Rectal smooth muscle tissue (tissue), 1 donor: Measurements from ENCODE around the gene CALM3.

Source experiments
- H3K27ac ChIP-seq: one replicate; pipeline ENCODE4 v1.7.0; 2013; ENCODE audit warnings: low read depth, low read length, inconsistent platforms
- H3K27me3 ChIP-seq: one replicate; pipeline ENCODE4 v1.7.0; 2013; ENCODE audit warnings: low read length; ENCODE audit not compliant: control insufficient read depth, insufficient read depth
- H3K36me3 ChIP-seq: one replicate; pipeline ENCODE4 v1.7.0; 2013; ENCODE audit warnings: low read length; ENCODE audit not compliant: control insufficient read depth, insufficient read depth
- H3K4me1 ChIP-seq: one replicate; pipeline ENCODE4 v1.7.0; 2013; ENCODE audit warnings: low read length; ENCODE audit not compliant: control insufficient read depth, insufficient read depth
- H3K4me3 ChIP-seq: one replicate; pipeline ENCODE4 v1.7.0; 2013; ENCODE audit warnings: low read length
- H3K9ac ChIP-seq: one replicate; pipeline ENCODE4 v1.7.0; 2013; ENCODE audit warnings: low read length

CALM3 gene

DNA sequence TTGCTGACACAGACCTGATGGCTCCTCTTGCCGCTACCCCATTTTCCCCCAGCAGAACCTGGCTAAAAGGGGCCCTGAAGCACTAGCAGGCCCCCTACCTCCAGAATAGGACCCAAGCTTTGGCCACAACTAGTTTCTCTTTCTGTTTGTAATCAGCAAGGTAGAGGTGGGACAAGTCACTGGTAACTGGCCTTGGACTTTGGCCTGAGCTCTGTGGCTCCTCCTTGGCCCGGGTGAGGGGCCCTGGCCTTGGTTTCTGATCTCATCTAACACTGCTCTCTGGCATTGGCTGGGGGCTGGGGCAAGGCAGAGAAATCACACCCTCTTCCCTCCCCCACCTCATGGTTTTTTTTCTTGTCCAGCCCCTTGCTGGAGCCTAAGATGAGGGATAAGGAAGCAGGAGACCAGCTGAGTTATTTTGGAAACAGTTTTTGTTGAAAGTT, 2.1 kb downstream of the CALM3 start:
- Histone ChIP-seq H3K4me1 (peaks cover 25% of the 10 kb centered on the region), H3K27me3 (no peaks in the 10 kb centered on the region), H3K4me3 (peak overlapping the region; percentile 99)

DNA sequence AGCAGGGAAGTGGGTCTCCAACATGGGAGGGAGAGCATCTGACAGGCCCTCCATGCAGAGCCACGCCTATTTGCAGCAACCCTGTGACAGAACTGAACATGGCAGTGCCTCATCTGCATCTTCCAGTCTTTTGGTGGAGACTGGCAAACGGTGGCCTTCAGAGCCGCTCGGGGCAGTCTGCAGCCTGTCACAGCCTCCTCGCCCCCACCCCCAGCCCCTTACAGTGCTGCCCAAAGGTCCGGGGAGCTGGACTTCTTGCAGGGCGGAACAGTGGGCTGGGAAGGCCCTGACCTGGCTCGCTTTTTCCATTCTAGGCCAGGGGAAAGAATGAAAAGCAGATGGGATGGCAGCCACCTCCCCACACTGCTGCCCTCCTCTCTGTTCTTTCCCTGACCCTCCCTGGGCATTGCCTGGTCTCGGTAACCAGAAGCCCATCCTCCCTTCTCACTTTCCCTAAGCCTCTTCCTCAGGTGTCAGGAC, 2.7 kb downstream of the CALM3 start:
- Histone ChIP-seq H3K27ac (peak overlapping the region; percentile 58), H3K27me3 (no peaks in the 10 kb centered on the region), H3K36me3 (peaks cover 29% of the 10 kb centered on the region), H3K9ac (peak overlapping the region; percentile 14), H3K4me1 (peaks cover 25% of the 10 kb centered on the region), H3K4me3 (peak overlapping the region; percentile 24)

More for the DNA sequence above, 2.1 kb downstream of the CALM3 start:
- H3K9ac ChIP-seq = peak overlapping the region; percentile 75
- H3K27ac ChIP-seq = peak overlapping the region; percentile 58
- peaks cover 24% of the 10 kb centered on the region for H3K36me3 ChIP-seq

DNA sequence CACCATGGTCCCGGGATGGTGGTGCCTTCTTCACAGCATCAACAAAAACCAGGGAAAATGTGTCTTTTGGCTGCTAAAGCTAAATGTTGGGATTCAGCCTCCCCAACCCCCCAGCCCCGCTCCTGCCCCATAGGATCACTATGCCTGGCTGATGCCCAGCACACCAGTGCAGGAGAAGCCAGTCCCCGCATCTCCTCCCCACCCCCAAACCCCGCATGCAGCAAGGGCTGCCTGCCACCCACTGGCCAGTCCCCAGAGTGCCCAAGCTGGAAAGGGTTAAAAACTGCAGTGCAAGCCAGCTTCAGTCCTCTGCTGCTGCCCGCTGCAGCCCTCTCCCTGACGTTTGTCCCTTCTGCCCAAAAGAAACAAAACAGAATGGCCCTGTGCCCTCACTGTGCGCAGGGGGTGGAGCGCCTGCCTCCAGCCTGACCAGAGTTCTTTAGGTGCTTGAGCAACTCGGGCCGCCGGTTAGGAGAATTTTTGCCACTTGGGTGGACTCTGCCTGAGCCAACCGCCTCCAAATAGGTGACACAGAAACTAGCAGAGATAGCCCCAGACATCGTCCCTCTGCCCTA, 3.7 kb downstream of the CALM3 start:
- Histone ChIP-seq H3K4me1 (peaks cover 25% of the 10 kb centered on the region), H3K27ac (no peak overlapping the region), H3K4me3 (no peak overlapping the region)

DNA sequence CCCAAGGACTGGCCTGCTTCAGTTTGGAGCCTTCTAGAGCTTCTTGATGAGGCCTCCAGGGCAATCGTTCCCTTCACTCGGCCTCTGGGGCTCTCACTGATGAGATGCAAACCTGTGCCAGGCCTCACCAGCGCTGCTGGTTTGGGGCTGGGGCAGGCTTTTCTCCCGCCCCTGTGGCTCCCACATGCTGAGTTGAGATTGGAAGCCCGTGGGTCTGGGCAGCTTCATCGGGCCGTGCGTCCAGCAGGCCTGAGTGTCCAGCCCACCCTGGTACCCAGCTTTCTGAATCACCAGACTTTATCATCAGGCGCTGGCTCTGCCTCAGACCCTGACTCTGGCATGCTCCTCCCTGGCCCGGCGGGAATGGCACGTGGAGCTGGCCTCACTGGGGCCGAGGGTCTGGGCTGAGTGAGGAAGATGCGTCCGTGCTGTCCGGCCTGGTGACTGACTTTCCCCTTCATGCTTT, 4.3 kb downstream of the CALM3 start:
- Histone ChIP-seq H3K27me3 (no peaks in the 10 kb centered on the region), H3K9ac (no peak overlapping the region), H3K36me3 (peaks cover 37% of the 10 kb centered on the region), H3K27ac (no peak overlapping the region), H3K4me3 (no peak overlapping the region), H3K4me1 (peaks cover 22% of the 10 kb centered on the region)

More for the DNA sequence above, 3.7 kb downstream of the CALM3 start:
- peaks cover 37% of the 10 kb centered on the region for H3K36me3 ChIP-seq
- no peaks in the 10 kb centered on the region for H3K27me3 ChIP-seq
- H3K9ac ChIP-seq = no peak overlapping the region

GRCh38 chr19:46606019-46606418, 4.9 kb downstream of the CALM3 start:
- no peaks in the 10 kb centered on the region for H3K27me3 ChIP-seq
- H3K27ac ChIP-seq = no peak overlapping the region
- peaks cover 22% of the 10 kb centered on the region for H3K4me1 ChIP-seq
- no peak overlapping the region for H3K9ac ChIP-seq
- no peak overlapping the region for H3K4me3 ChIP-seq
- peaks cover 38% of the 10 kb centered on the region for H3K36me3 ChIP-seq

DNA sequence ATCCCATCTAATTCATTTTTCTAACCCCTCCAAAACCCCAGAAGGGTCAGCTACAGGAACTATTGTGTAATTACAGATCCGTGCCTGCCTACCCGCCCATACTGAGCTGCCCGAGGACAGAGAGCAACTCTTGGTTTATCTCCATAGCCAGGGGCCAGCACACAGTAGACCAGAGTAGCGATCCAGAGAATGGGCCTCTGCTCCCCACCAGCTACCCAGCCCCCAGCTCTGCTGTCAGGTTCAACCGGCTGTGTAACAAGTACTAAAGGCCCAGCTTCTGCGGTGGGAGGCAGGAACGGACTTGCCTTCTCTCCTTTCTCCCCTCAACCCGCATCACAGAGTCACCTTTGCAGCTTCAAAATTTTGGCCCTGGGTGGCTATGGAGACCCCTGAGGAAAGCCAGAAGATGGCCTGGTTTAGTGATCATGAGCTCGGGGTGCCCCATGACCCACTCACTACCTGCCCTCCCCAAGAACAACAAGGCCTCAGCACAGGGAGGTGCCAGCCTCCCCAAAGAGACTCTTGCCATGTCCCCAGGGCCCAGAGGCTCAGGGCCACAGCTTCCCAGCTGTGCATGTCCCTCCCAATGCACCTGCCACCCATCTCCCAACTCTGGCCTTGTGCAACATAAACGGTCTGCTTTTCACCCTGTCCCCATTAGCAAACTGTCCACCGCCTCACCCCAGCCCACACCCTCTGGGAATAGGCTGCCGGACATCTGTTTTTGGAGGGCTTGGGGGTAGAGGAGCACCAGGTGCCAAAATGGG, 5.7 kb downstream of the CALM3 start:
- Histone ChIP-seq H3K4me3 (no peak overlapping the region), H3K4me1 (peaks cover 22% of the 10 kb centered on the region), H3K36me3 (peaks cover 40% of the 10 kb centered on the region), H3K27me3 (no peaks in the 10 kb centered on the region), H3K27ac (no peak overlapping the region), H3K9ac (no peak overlapping the region)

DNA sequence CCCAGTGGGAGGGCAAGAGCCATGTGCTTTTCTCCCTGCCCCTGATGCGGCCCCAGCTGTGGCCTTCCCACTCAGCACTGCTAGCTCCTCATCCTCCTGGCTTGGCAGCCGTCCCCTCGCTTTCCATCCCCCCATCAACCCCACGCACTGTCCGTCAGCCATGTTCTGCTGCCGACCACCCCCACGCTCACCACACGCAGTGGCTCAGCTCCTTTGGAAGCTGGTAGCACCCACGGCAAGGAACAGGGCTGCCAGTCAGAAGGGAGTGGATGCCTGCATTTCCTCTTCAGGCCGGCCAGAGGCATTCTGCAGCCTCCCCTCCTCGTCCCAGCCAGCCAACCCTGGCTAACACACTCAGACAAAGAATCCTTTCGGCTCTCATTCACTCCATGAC, 6.3 kb downstream of the CALM3 start:
- Histone ChIP-seq H3K9ac (no peak overlapping the region), H3K36me3 (peaks cover 40% of the 10 kb centered on the region), H3K27ac (no peak overlapping the region), H3K4me3 (no peak overlapping the region), H3K27me3 (no peaks in the 10 kb centered on the region), H3K4me1 (peaks cover 22% of the 10 kb centered on the region)

DNA sequence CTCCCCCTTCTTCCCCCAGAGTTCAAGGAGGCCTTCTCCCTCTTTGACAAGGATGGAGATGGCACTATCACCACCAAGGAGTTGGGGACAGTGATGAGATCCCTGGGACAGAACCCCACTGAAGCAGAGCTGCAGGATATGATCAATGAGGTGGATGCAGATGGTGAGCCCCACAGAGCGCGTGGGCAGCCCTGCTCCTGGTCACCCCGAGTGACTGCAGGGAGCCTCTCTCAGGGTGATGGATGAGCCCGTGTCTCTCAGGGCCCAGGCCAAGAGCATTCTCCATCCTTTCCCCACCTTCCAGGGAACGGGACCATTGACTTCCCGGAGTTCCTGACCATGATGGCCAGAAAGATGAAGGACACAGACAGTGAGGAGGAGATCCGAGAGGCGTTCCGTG, 7.0 kb downstream of the CALM3 start:
- no peak overlapping the region for H3K27ac ChIP-seq
- no peaks in the 10 kb centered on the region for H3K27me3 ChIP-seq
- H3K4me3 ChIP-seq = no peak overlapping the region
- no peak overlapping the region for H3K9ac ChIP-seq
- peaks cover 14% of the 10 kb centered on the region for H3K4me1 ChIP-seq
- peaks cover 40% of the 10 kb centered on the region for H3K36me3 ChIP-seq

DNA sequence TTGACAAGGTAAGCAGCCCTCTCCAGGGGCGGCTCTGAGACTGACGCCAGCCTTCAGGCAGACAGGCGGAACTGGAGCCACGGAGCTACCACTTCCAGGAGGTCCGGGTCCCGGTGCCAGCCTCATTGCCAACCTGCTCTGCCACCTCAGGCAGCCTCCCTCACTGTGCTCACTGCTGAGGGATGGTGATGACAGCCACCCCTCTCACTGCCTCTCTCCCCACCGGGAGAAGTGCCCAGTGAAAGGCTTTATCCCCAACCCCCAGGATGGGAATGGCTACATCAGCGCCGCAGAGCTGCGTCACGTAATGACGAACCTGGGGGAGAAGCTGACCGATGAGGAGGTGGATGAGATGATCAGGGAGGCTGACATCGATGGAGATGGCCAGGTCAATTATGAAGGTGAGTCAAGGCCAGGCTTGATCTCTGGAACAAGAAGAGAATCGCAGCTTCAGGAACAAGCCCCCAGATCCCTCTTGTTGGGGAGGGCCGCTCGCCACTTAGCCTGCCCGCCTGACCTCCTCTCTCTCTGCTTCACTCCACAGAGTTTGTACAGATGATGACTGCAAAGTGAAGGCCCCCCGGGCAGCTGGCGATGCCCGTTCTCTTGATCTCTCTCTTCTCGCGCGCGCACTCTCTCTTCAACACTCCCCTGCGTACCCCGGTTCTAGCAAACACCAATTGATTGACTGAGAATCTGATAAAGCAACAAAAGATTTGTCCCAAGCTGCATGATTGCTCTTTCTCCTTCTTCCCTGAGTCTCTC, 7.6 kb downstream of the CALM3 start:
- Histone ChIP-seq H3K4me3 (no peak overlapping the region), H3K27ac (no peak overlapping the region), H3K9ac (no peak overlapping the region), H3K36me3 (peaks cover 40% of the 10 kb centered on the region), H3K27me3 (no peaks in the 10 kb centered on the region), H3K4me1 (peaks cover 14% of the 10 kb centered on the region)

DNA sequence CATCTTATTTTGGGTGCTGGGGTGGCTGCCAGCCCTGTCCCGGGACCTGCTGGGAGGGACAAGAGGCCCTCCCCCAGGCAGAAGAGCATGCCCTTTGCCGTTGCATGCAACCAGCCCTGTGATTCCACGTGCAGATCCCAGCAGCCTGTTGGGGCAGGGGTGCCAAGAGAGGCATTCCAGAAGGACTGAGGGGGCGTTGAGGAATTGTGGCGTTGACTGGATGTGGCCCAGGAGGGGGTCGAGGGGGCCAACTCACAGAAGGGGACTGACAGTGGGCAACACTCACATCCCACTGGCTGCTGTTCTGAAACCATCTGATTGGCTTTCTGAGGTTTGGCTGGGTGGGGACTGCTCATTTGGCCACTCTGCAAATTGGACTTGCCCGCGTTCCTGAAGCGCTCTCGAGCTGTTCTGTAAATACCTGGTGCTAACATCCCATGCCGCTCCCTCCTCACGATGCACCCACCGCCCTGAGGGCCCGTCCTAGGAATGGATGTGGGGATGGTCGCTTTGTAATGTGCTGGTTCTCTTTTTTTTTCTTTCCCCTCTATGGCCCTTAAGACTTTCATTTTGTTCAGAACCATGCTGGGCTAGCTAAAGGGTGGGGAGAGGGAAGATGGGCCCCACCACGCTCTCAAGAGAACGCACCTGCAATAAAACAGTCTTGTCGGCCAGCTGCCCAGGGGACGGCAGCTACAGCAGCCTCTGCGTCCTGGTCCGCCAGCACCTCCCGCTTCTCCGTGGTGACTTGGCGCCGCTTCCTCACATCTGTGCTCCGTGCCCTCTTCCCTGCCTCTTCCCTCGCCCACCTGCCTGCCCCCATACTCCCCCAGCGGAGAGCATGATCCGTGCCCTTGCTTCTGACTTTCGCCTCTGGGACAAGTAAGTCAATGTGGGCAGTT, 8.6 kb downstream of the CALM3 start:
- H3K36me3 ChIP-seq = peaks cover 40% of the 10 kb centered on the region
- H3K27ac ChIP-seq = no peak overlapping the region
- H3K4me1 ChIP-seq = peaks cover 11% of the 10 kb centered on the region
- H3K4me3 ChIP-seq = no peak overlapping the region
- H3K27me3 ChIP-seq = no peaks in the 10 kb centered on the region
- H3K9ac ChIP-seq = no peak overlapping the region

DNA sequence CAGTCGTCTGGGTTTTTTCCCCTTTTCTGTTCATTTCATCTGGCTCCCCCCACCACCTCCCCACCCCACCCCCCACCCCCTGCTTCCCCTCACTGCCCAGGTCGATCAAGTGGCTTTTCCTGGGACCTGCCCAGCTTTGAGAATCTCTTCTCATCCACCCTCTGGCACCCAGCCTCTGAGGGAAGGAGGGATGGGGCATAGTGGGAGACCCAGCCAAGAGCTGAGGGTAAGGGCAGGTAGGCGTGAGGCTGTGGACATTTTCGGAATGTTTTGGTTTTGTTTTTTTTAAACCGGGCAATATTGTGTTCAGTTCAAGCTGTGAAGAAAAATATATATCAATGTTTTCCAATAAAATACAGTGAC, 9.3 kb downstream of the CALM3 start:
- no peaks in the 10 kb centered on the region for H3K27me3 ChIP-seq
- H3K4me1 ChIP-seq = peaks cover 5% of the 10 kb centered on the region
- H3K27ac ChIP-seq = no peak overlapping the region
- no peak overlapping the region for H3K4me3 ChIP-seq
- H3K36me3 ChIP-seq = peaks cover 40% of the 10 kb centered on the region
- no peak overlapping the region for H3K9ac ChIP-seq
